Gastroesophageal sphincter (tissue), 4 donors: ENCODE measurements around the gene CAMSAP1. TPM values are rescaled to one million over a fixed set of nuclear protein-coding genes. Genes with fewer than 3 reads are reported as not detected.
"Not testable (repeated sequence)": the region's sequence is repeated elsewhere in the genome, so short reads cannot be mapped to it uniquely, and the experiment has no call there.

Source experiments
- ATAC-seq: fragments of 150-250 bp; one replicate; pipeline ENCODE4 v1.9.1; 2016; ENCODE audit warnings: mild to moderate bottlenecking, moderate library complexity
- H3K27ac ChIP-seq, 4 donors: fragments of 200-600 bp; sonication (generic) in 3 of 4; 1 replicate in 3 of 4; 2 replicates in 1 of 4; pipeline ENCODE4 v1.5.1; 2016 to 2019
- H3K27me3 ChIP-seq: fragments of 200-600 bp; sonication (generic); one replicate; pipeline ENCODE4 v1.5.1; 2019
- H3K36me3 ChIP-seq, 2 donors: fragments of 200-600 bp; sonication (generic); one replicate each; pipeline ENCODE4 v1.5.1; 2019; ENCODE audit warnings: control low read depth in 1 of 2
- H3K4me1 ChIP-seq, 3 donors: fragments of 200-600 bp; sonication (generic); 1 replicate in 2 of 3; 2 replicates in 1 of 3; pipeline ENCODE4 v1.5.1; 2016 to 2019; ENCODE audit warnings: control low read depth in 2 of 3
- H3K4me3 ChIP-seq, 2 donors: fragments of 200-600 bp; sonication (generic); one replicate each; pipeline ENCODE4 v1.5.1; 2019; ENCODE audit warnings: mild to moderate bottlenecking in 1 of 2, moderate library complexity in 1 of 2
- H3K9me3 ChIP-seq, 3 donors: fragments of 200-600 bp; sonication (generic); one replicate each; pipeline ENCODE4 v1.5.1; 2017 to 2019; ENCODE audit warnings: control low read depth in 2 of 3
- EP300 ChIP-seq: sonication (generic); formaldehyde crosslinking; IDR thresholded peaks from one replicate; pipeline ENCODE4 v1.6.1; 2017; ENCODE audit warnings: antibody characterized with exemption, mild to moderate bottlenecking
- POLR2A ChIP-seq, 2 donors: fragments of 450-650 bp; IDR thresholded peaks; one replicate each; pipeline ENCODE4 v1.6.1; 2017; ENCODE audit warnings: antibody characterized with exemption in 2 of 2, mild to moderate bottlenecking in 2 of 2, moderate library complexity in 1 of 2
- POLR2AphosphoS5 ChIP-seq: sonication (generic); formaldehyde crosslinking; IDR thresholded peaks from one replicate; pipeline ENCODE4 v1.6.1; 2017; ENCODE audit warnings: antibody characterized with exemption
- WGBS, 2 donors: methylation state at CpG; one replicate each; pipeline ENCODE4 v1.1.5; 2018; ENCODE audit warnings: low coverage in 1 of 2; 5-methylcytosine and 5-hydroxymethylcytosine counted together
- total RNA-seq, 4 donors: library from RNA; depleted of rRNA; stranded (reverse); fragments of >200 nt; gene quantifications; one replicate each; pipeline ENCODE4 v1.1.0, GENCODE V29; 2016
- TF ChIP-seq, protein P1 (sequence below), 4 experiments: fragments of 200-600 bp in 2 of 4; fragments of 450-650 bp in 2 of 4; sonication (generic) in 1 of 4; IDR thresholded peaks; one replicate each; pipeline ENCODE4 v1.5.1; 2017 to 2019; ENCODE audit warnings: antibody characterized with exemption in 4 of 4, mild to moderate bottlenecking in 2 of 4, moderate library complexity in 2 of 4

The CAMSAP1 gene
- total RNA-seq, 4 donors from 2014 or later = 27.5 to 49.2 (median 28.2) TPM

DNA sequence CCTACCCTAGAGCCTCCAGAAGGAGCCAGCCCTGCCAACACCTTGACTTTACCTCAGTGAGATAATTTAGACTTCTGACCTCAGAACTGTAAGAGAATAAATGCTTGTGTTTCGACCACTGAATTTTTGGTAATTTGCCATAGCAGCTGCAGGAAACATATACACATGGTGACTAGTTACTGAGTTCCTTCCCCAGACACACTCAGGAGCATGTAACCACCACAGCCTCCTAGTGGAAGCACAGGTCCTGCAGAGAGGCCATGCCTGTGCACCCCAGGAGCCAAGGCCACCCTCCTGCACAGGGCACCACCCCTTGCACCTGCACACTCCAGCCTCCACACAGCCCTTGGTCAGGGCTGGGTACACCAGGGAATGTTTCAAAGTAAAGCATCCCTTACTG, 7.6 kb upstream of the CAMSAP1 start:
- TF ChIP-seq POLR2A (IDR thresholded peaks at IDR 0.05) (no peak), POLR2AphosphoS5 (no peak), EP300 (no peak)
- TF ChIP-seq, protein P1, sequence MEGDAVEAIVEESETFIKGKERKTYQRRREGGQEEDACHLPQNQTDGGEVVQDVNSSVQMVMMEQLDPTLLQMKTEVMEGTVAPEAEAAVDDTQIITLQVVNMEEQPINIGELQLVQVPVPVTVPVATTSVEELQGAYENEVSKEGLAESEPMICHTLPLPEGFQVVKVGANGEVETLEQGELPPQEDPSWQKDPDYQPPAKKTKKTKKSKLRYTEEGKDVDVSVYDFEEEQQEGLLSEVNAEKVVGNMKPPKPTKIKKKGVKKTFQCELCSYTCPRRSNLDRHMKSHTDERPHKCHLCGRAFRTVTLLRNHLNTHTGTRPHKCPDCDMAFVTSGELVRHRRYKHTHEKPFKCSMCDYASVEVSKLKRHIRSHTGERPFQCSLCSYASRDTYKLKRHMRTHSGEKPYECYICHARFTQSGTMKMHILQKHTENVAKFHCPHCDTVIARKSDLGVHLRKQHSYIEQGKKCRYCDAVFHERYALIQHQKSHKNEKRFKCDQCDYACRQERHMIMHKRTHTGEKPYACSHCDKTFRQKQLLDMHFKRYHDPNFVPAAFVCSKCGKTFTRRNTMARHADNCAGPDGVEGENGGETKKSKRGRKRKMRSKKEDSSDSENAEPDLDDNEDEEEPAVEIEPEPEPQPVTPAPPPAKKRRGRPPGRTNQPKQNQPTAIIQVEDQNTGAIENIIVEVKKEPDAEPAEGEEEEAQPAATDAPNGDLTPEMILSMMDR (IDR thresholded peaks at IDR 0.05) = no peak
- Histone ChIP-seq H3K27ac (no peak overlapping the region), H3K4me3 (no peak overlapping the region), H3K4me1 (peaks cover 0 to 1% (median 0%) of the 10 kb centered on the region in 3 donors), H3K27me3 (no peaks in the 10 kb centered on the region), H3K9me3 (peaks cover 0 to 76% (median 0%) of the 10 kb centered on the region in 3 donors), H3K36me3 (peaks cover 0 to 63% of the 10 kb centered on the region in 2 donors)
- no peak for ATAC-seq
- WGBS, 2 donors = 100% methylated on average over 1 of the region's 1 CpG

DNA sequence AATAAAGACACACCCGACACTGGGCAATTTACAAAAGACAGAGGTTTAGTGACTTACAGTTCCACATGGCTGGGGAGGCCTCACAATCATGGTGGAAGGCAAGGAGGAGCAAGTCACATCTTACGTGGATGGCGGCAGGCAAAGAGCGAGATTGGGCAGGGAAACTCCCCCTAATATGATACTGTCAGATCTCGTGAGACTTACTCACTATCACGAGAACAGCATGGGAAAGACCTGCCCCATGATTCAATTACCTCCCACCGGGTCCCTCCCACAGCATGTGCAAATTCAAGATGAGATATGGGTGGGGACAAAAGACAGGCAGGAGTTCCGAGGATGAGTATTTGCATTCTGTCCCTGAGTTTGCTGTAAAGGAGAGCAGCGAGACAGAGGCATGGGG, 3.9 kb upstream of the CAMSAP1 start:
- ATAC-seq = not testable (repeated sequence)
- WGBS, 2 donors = 65 to 93% methylated on average over 3 to 9 of the region's 9 CpGs

DNA sequence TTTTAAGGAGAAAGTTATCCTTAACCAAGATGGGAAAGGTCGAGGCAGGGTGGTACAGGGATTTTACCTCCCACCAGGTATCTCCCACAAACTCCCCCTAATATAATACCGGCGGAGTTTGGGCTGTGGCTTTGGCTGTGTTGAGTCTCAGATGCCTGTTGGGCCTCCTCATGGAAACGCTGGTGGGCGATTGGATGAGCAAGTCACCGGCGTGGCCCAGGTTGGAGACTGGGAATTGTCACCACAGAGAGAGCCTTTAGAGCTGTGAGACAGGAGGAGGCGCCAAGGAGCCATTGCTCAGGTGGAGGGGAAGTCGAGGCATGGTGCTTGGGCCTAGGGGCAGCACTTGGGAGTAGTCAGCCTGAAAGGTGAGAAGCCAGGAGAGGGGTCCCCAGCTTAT, 3.4 kb upstream of the CAMSAP1 start:
- peaks cover 0 to 54% of the 10 kb centered on the region in 2 donors for H3K36me3 ChIP-seq
- no peaks in the 10 kb centered on the region for H3K27me3 ChIP-seq
- peaks cover 0 to 28% (median 12%) of the 10 kb centered on the region in 3 donors for H3K4me1 ChIP-seq
- TF ChIP-seq POLR2AphosphoS5 = no peak
- no peak for TF ChIP-seq POLR2A (IDR thresholded peaks at IDR 0.05)
- no peak for TF ChIP-seq EP300
- TF ChIP-seq, protein P1 (IDR thresholded peaks at IDR 0.05) = no peak
- H3K9me3 ChIP-seq = peaks cover 0 to 35% (median 0%) of the 10 kb centered on the region in 3 donors
- WGBS, 2 donors = 94% methylated on average over 8 of the region's 9 CpGs; no CpG with 5 or more reads in 1 of the 2 donors
- H3K4me3 ChIP-seq = no peak overlapping the region
- ATAC-seq = no peak
- no peak overlapping the region for H3K27ac ChIP-seq

More for the DNA sequence above, 3.9 kb upstream of the CAMSAP1 start:
- Histone ChIP-seq H3K36me3 (peaks cover 0 to 58% of the 10 kb centered on the region in 2 donors), H3K9me3 (peaks cover 0 to 40% (median 0%) of the 10 kb centered on the region in 3 donors), H3K4me1 (peaks cover 0 to 23% (median 8%) of the 10 kb centered on the region in 3 donors)
- not testable (repeated sequence) for H3K27me3 ChIP-seq, H3K4me3 ChIP-seq, H3K27ac ChIP-seq

DNA sequence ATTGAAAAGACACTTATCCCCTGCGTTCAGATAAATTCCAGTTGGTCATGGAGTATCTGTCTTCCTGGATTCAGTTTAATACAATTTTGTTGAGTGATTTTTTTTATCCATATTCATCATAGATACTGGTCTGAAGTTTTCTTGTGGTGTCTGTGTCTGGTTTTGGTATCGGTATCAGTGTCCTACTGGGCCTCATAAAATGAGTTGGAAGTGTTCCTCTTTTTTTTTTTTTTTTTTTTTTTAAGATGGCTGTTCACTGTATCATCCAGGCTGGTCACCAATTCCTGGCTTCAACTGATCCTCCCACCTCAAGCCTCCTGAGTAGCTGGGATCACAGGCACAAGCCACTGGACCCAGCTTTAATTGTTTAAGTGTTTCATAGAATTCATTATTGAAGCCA, 2.9 kb upstream of the CAMSAP1 start:
- no peaks in the 10 kb centered on the region for H3K27me3 ChIP-seq
- H3K4me1 ChIP-seq = peaks cover 0 to 33% (median 17%) of the 10 kb centered on the region in 3 donors
- no peak overlapping the region for H3K4me3 ChIP-seq
- H3K36me3 ChIP-seq = peaks cover 0 to 48% of the 10 kb centered on the region in 2 donors
- no peak for TF ChIP-seq EP300
- TF ChIP-seq, protein P1 (IDR thresholded peaks at IDR 0.05) = no peak
- TF ChIP-seq POLR2A (IDR thresholded peaks at IDR 0.05) = no peak
- no peak for TF ChIP-seq POLR2AphosphoS5
- WGBS, 2 donors = 84 to 100% methylated on average over 2 of the region's 2 CpGs
- no peak overlapping the region for H3K27ac ChIP-seq
- peaks cover 0 to 29% (median 0%) of the 10 kb centered on the region in 3 donors for H3K9me3 ChIP-seq
- ATAC-seq = no peak

DNA sequence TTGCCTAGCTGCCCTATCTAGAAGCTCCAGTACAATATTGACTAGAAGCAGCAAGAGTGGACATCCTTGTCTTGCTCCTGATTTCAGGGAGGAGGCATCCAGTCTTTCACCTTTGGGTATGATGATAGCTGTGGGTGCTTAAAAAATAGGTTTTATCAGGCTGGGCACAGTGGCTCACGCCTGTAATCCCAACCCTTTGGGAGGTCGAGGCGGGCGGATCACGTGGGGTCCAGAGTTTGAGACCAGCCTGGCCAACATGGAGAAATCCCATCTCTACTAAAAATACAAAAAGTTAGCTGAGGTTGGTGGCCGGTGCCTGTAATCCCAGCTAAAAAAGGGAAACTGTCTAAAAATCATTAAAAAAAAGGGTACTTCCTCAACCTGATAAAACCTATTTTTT, 2.0 kb upstream of the CAMSAP1 start:
- Histone ChIP-seq H3K27ac (no peak overlapping the region), H3K4me3 (no peak overlapping the region), H3K27me3 (no peaks in the 10 kb centered on the region), H3K36me3 (peaks cover 0 to 40% of the 10 kb centered on the region in 2 donors), H3K9me3 (peaks cover 0 to 21% (median 0%) of the 10 kb centered on the region in 3 donors), H3K4me1 (peaks cover 0 to 42% (median 22%) of the 10 kb centered on the region in 3 donors)
- 94 to 96% methylated on average over 6 of the region's 6 CpGs for WGBS, 2 donors
- ATAC-seq = no peak
- TF ChIP-seq EP300 (no peak), POLR2AphosphoS5 (no peak), POLR2A (IDR thresholded peaks at IDR 0.05) (no peak)
- TF ChIP-seq, protein P1 (IDR thresholded peaks at IDR 0.05) = no peak
